HG03439 (cell line): ENCODE measurements around the gene FGD3.
"Not testable (repeated sequence)": the region's sequence is repeated elsewhere in the genome, so short reads cannot be mapped to it uniquely, and the experiment has no call there.

Experiments used
- ATAC-seq: cut with Tn5 transposase; IDR thresholded peaks from one replicate; pipeline ENCODE4 v1.9.1; 2021; ENCODE audit warnings: mild to moderate bottlenecking, moderate library complexity; ENCODE audit not compliant: unreplicated experiment

FGD3 gene

GRCh38 chr9:92947268-92948037 is at the start of gene FGD3:
TSS of gene FGD3 (plus strand) at chr9:92947523. CDS start at chr9:92976257, 28,734 bp downstream.
- no peak for ATAC-seq

- ATAC-seq, result not testable (repeated sequence)
Measured at GRCh38 chr9:92905137-92905536, 42.2 kb upstream of the FGD3 start.

- ATAC-seq, result no peak
Measured at GRCh38 chr9:92911511-92912475, 35.5 kb upstream of the FGD3 start.

- ATAC-seq, result no peak
Measured at GRCh38 chr9:92917176-92917800, 30.0 kb upstream of the FGD3 start.

- ATAC-seq, result no peak
Measured at GRCh38 chr9:92920437-92920836, 26.9 kb upstream of the FGD3 start.

DNA sequence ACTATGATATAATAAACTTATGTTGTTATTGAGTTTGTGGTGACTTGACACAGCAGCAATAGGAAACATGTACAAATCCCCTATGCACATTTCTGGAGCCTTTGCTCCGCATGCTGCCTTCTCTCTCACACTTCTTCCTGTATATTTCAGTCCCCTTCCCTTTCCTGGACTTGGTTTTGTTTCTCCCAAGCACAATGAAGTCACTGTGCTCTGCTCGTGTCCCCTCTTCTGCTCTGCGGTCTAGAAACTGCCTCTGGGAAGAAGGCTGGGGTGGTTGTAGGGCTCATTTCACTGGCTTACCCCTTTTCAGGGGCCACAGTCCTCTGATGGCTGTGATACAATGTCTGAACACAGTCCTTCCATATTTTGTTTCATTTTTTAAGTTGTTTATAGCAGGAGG is 15.7 kb upstream of the FGD3 start:
- ATAC-seq, result no peak

DNA sequence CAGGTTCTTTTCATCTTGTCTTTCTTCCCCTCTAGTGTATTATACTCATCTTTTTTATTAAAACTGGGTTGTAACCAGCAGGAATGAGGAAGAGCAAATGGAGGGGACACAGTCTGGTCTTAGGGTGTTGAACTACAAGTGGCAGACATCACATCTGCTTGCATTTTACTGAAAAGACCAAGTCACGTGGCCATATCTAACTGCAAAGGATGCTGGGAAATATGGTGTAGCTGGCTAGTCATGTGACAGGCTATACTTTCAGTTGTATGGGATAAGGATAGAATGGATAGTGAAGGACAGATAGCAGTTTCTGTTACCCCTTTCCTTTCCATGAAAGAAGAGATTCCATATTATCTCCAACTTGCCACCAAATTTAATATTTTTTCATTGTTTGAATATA is 13.0 kb upstream of the FGD3 start:
- ATAC-seq, result no peak

DNA sequence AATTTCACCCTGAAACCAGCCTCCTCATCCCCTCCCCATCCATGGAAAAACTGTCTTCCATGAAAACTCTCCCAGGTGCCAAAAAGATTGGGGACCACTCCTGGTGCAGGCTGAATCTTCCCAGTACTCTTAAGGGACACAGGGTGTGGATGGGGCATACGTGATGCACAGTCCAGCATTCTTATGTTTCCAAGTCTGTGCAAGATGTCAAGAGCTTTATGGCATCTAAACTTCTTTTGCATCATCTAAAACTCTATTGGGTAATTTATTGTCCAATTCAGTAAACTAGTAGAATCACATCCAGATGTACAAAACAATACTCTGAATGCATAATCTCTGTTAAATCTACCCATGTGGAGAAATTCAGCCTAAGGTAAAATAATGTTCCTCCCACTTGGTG is 9.3 kb upstream of the FGD3 start:
- ATAC-seq, result no peak

DNA sequence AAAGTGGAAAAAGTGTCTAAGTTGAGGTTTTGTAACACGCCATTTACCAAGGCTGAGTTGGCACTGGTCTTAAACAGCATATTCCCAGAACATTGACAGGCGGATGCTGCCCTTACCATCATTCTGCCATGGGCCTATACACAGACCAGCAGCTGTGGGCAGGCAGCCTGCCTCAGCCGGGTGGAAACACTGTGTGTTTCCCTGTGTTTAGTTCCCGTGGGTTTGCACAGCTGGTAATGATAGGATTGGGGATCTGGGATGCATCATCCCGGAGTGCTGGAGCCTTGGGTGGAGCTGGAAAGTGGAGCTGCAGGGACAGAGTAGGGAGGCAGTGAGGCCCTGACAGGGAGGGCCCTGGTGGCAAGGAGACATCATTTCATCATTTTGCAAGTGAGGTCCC is 5.5 kb upstream of the FGD3 start:
- ATAC-seq, result no peak

- ATAC-seq, result no peak
Measured at GRCh38 chr9:92942688-92943616, 4.4 kb upstream of the FGD3 start.

DNA sequence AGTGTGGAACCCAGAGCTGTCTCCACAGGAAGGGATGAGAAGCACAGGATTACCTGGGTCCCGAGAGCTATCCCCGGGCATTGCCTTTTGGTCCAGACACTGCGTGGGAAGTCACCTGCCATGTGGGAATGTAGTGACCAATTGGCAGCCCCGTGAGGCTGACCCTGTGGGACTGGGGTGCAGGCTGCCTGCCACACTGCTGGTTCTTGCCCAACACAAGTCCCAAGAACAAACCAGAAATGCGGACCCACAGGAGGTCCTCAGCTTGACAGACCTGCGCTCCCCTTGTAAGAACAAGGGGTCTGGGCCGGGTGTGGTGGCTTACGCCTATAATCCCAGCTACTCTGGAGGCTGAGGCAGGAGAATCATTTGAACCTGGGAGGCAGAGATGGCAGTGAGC is 2.4 kb upstream of the FGD3 start:
- no peak for ATAC-seq

GRCh38 chr9:92945796-92946195 is 1.5 kb upstream of the FGD3 start:
- ATAC-seq, result no peak

DNA sequence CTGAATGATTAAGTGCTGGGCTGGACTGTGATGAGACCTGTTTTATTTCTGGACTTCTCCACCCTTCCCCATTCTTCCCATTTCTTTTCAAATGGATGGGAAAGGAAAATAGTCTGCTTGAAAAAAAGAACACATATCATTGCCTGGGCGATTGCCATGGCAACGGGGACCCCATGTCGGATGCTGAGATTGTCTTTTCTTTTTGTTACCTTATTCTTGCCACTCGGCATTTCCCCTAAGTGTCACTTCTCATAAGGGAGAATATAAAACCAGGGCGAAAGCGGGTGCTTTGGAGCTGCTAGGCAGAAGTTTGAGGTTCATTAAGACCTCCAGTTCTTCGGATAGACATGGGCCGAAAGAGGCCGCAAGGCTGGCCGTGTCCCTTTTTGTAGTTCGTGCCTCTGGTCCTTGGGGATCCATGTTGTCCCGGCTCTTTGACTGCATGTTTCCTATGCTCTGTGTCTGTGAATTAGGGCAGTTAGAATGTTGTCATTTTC is 763 bp downstream of the FGD3 start:
- no peak for ATAC-seq

DNA sequence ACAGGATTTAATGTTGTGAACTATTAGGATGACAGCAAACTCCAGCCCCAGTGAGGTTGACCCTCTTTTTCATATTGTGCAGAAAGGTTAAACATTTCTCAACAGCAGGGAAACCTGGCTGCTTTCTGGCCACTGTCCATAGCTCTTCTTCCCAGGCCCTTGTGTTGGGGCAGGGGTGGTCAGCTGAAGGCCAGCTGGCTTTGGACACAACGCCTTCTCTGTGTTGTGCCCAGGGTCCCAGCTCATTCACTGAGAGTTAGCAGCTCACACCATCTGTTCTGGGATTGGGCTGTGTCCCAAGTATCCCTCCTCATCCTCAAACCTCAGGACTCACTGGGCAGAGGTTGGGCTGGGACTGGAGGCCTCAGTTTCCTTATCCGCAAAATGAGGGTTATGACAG is 1.3 kb downstream of the FGD3 start:
- no peak for ATAC-seq

- ATAC-seq, result no peak
Measured at GRCh38 chr9:92949266-92949982, 2.1 kb downstream of the FGD3 start.

GRCh38 chr9:92950359-92950955 is 3.1 kb downstream of the FGD3 start:
- ATAC-seq, result no peak

DNA sequence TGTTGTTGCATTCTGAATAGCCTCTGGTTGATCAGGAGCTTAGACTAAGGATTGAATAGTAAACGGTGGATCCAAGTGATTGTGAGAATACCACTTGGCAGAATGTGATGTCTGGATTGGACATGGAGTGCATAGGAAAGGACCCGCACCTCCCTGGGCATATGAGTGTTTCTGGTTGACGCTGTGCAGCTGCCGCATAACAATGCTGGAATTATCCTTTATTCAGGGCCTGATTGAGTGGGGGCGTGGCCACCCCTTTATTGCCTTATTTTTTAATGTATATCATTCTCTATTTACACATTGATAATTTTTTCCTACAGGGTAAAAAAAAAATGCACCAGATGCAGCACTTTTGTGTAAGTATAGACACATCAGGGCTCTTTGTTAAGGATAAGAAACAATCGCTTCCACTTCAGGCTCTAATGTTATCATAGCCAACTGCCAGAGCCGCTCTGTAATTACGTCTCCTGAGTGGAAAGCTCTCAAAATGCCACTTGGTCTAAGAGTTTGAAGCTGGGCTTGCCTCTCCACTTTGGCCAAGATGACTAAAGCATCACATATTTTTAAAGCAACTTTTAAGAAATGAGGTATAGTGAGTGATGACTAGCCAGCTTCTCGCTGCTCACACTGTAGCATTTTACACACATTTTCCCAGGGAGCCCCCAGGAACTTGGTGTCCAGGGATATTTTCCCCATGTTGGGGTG is 5.7 kb downstream of the FGD3 start:
- no peak for ATAC-seq

DNA sequence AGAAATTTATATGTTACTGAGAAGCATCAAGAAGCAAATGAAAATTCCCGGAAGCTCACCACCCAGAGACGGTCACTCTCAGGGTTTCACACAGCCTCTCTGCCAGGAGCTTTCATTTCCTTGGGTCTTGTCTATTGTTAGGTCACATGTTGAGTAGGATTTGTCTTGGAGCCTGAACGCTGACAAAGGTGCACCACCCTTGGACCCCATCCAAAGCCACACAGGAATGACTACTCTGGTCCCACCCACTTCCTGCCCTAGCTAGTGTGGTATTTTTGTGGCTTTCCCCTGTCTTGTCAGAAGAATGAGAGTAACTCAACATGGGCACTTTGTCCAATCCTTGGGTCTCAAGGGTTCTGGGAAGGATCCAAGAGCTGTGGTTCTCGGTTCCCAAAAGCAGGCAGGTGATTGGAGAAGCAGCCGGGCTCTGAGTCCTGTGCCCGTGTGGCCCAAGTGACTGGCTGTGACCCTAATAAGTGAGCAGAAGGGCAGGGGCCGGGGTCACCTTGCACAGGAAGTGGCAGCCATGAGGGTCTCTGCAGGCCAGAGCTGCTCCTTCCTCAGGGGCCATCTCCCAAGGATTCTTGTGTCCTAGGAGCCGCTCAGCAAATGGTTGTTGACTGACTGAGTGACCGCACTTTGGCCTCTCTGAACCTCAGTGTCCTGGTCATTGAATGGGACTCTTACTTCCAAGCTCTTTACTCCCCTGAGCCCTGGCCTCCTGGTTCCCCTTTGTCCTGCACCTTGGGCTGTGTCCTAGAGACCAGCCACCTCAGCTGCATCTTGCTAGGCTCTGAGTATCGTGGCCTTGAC is 6.9 kb downstream of the FGD3 start:
- ATAC-seq, result no peak
